Lower leg skin (tissue), 3 donors: ENCODE measurements around the gene CNTLN.

Experiments used
- POLR2A ChIP-seq, 2 donors: fragments of 450-650 bp; IDR thresholded peaks; one replicate each; pipeline ENCODE4 v1.6.1; 2016 to 2017; ENCODE audit warnings: antibody characterized with exemption in 2 of 2, mild to moderate bottlenecking in 1 of 2, moderate library complexity in 1 of 2
- TF ChIP-seq, protein P1 (sequence below), 3 donors: fragments of 450-650 bp; IDR thresholded peaks; one replicate each; pipeline ENCODE4 v1.5.1; 2016; ENCODE audit warnings: antibody characterized with exemption in 3 of 3, mild to moderate bottlenecking in 3 of 3, moderate library complexity in 2 of 3

DNA sequence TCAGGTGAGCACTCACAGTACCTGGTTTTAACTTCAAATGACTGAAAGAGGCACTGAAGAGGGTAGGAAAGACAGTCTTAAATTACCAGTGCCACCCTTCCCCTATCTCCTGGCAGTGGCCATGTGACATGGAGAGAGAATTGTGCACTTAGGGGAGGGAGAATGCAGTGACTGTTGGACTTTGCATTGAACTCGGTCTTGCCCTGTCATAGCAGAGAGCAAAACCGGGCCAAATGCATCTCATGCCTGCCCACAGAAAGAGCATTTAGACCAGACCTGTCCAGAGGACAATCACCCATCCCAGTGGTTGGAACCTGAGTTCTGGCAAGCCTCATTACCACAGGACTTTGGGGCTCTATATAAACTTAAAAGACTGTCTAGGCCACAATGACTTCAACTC is 232.2 kb downstream of the CNTLN start:
- TF ChIP-seq, protein P1, sequence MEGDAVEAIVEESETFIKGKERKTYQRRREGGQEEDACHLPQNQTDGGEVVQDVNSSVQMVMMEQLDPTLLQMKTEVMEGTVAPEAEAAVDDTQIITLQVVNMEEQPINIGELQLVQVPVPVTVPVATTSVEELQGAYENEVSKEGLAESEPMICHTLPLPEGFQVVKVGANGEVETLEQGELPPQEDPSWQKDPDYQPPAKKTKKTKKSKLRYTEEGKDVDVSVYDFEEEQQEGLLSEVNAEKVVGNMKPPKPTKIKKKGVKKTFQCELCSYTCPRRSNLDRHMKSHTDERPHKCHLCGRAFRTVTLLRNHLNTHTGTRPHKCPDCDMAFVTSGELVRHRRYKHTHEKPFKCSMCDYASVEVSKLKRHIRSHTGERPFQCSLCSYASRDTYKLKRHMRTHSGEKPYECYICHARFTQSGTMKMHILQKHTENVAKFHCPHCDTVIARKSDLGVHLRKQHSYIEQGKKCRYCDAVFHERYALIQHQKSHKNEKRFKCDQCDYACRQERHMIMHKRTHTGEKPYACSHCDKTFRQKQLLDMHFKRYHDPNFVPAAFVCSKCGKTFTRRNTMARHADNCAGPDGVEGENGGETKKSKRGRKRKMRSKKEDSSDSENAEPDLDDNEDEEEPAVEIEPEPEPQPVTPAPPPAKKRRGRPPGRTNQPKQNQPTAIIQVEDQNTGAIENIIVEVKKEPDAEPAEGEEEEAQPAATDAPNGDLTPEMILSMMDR (IDR thresholded peaks at IDR 0.05): no peak
- no peak for TF ChIP-seq POLR2A (IDR thresholded peaks at IDR 0.05)
